K562 (cell line): Measurements from ENCODE around the gene LPIN1. TPM values are rescaled to one million over a fixed set of nuclear protein-coding genes. Genes with fewer than 3 reads are reported as not detected.
A peak's percentile ranks its signal among the peaks of the same experiment; 100 is the strongest.

Experiments
- CREBBP ChIP-seq: IDR thresholded peaks from one replicate; pipeline ENCODE4 v1.6.1; 2012; ENCODE audit warnings: low read depth, mild to moderate bottlenecking, control low read depth, inconsistent platforms, low read length
- DMBX1 ChIP-seq: fragments of 250-450 bp; sonication (Bioruptor Pico); IDR thresholded peaks from 2 replicates; pipeline ENCODE4 v1.8.0; 2022; ENCODE audit warnings: inconsistent platforms, mild to moderate bottlenecking, moderate library complexity, borderline replicate concordance
- PURB ChIP-seq: sonication (generic); formaldehyde crosslinking; IDR thresholded peaks from 2 replicates; pipeline ENCODE4 v1.9.0; 2021; ENCODE audit warnings: low read depth, mild to moderate bottlenecking, missing genetic modification reagents
- SOX6 ChIP-seq: fragments of 450-650 bp; IDR thresholded peaks from 2 replicates; pipeline ENCODE4 v1.6.1; 2014; ENCODE audit warnings: mild to moderate bottlenecking
- TOE1 ChIP-seq, 2 experiments: fragments of 450-650 bp in 1 of 2; sonication (generic) in 1 of 2; formaldehyde crosslinking in 1 of 2; IDR thresholded peaks; 2 replicates each; pipeline versions ENCODE4 v1.7.1 to v1.8.0; 2016 to 2022; ENCODE audit warnings: borderline replicate concordance in 2 of 2, mild to moderate bottlenecking in 2 of 2, antibody characterized with exemption in 1 of 2, inconsistent platforms in 1 of 2, low read depth in 1 of 2, missing genetic modification reagents in 1 of 2, moderate library complexity in 1 of 2
- ZBTB26 ChIP-seq: fragments of 450-650 bp; formaldehyde crosslinking; IDR thresholded peaks from 2 replicates; pipeline ENCODE4 v1.4.0; 2022; ENCODE audit warnings: missing genetic modification characterization
- ZNF354B ChIP-seq: fragments of 250-450 bp; sonication (Bioruptor Pico); IDR thresholded peaks from 2 replicates; pipeline ENCODE4 v1.4.0; 2020
- ZNF507 ChIP-seq: conservative IDR thresholded peaks from 2 replicates; pipeline ENCODE4 v1.6.1; 2017; ENCODE audit warnings: missing genetic modification characterization, missing compliant biosample characterization
- polyA plus RNA-seq, 8 experiments: library from polyadenylated mRNA; depleted of rRNA in 4 of 8; stranded (reverse) in 5 of 8; unstranded in 3 of 8; fragments of >200 nt; fragmentation: Nextera tagmentation in 2 of 8; fragmentation: Illumina TruSeq in 1 of 8; extraction: Ambion mirVana in 2 of 8; extraction: Trizol in 1 of 8; gene quantifications; 2 replicates each; pipeline versions ENCODE4 v1.2.1 to v1.2.3, GENCODE V29; 2011 to 2014; ENCODE audit warnings: inconsistent platforms in 1 of 8, missing spikeins in 1 of 8
- total RNA-seq, 7 experiments: library from RNA; depleted of rRNA in 6 of 7; stranded (reverse); fragments of >200 nt in 6 of 7; fragmentation: Illumina TruSeq in 2 of 7; extraction: Trizol in 2 of 7; gene quantifications; 2 replicates each; pipeline versions ENCODE4 v1.2.1 to v1.2.3, GENCODE V29; 2011 to 2021; ENCODE audit warnings: low replicate concordance in 1 of 7
- TF ChIP-seq, protein P1 (sequence below): sonication (generic); formaldehyde crosslinking; IDR thresholded peaks from 2 replicates; pipeline ENCODE4 v1.8.0; 2022; ENCODE audit warnings: mild to moderate bottlenecking, missing genetic modification reagents
- TF ChIP-seq, protein P2 (sequence below): fragments of 450-650 bp; IDR thresholded peaks from 2 replicates; pipeline ENCODE4 v1.6.1; 2016; ENCODE audit warnings: low read depth
- TF ChIP-seq, protein P3 (sequence below): IDR thresholded peaks from 3 replicates; pipeline ENCODE4 v1.6.1; 2011; ENCODE audit warnings: borderline replicate concordance, mild to moderate bottlenecking; ENCODE audit not compliant: insufficient read length, insufficient read depth

Gene LPIN1
- total and polyA plus RNA-seq, 9 of the 15 experiments (the other 6 are each of a cell fraction or from before 2014, with no cell fraction given) = 9.2 to 84.0 (median 27.8) TPM

GRCh38 chr2:11829947-11830707 is 83.7 kb downstream of the LPIN1 start (continued):
- TF ChIP-seq, protein P1, sequence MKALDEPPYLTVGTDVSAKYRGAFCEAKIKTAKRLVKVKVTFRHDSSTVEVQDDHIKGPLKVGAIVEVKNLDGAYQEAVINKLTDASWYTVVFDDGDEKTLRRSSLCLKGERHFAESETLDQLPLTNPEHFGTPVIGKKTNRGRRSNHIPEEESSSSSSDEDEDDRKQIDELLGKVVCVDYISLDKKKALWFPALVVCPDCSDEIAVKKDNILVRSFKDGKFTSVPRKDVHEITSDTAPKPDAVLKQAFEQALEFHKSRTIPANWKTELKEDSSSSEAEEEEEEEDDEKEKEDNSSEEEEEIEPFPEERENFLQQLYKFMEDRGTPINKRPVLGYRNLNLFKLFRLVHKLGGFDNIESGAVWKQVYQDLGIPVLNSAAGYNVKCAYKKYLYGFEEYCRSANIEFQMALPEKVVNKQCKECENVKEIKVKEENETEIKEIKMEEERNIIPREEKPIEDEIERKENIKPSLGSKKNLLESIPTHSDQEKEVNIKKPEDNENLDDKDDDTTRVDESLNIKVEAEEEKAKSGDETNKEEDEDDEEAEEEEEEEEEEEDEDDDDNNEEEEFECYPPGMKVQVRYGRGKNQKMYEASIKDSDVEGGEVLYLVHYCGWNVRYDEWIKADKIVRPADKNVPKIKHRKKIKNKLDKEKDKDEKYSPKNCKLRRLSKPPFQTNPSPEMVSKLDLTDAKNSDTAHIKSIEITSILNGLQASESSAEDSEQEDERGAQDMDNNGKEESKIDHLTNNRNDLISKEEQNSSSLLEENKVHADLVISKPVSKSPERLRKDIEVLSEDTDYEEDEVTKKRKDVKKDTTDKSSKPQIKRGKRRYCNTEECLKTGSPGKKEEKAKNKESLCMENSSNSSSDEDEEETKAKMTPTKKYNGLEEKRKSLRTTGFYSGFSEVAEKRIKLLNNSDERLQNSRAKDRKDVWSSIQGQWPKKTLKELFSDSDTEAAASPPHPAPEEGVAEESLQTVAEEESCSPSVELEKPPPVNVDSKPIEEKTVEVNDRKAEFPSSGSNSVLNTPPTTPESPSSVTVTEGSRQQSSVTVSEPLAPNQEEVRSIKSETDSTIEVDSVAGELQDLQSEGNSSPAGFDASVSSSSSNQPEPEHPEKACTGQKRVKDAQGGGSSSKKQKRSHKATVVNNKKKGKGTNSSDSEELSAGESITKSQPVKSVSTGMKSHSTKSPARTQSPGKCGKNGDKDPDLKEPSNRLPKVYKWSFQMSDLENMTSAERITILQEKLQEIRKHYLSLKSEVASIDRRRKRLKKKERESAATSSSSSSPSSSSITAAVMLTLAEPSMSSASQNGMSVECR (CRISPR knock-in tag) = no peak
- peak; percentile 73; the same call in 1 of the 2 replicates for TF ChIP-seq ZBTB26 (CRISPR knock-in tag)
- TF ChIP-seq, protein P2, sequence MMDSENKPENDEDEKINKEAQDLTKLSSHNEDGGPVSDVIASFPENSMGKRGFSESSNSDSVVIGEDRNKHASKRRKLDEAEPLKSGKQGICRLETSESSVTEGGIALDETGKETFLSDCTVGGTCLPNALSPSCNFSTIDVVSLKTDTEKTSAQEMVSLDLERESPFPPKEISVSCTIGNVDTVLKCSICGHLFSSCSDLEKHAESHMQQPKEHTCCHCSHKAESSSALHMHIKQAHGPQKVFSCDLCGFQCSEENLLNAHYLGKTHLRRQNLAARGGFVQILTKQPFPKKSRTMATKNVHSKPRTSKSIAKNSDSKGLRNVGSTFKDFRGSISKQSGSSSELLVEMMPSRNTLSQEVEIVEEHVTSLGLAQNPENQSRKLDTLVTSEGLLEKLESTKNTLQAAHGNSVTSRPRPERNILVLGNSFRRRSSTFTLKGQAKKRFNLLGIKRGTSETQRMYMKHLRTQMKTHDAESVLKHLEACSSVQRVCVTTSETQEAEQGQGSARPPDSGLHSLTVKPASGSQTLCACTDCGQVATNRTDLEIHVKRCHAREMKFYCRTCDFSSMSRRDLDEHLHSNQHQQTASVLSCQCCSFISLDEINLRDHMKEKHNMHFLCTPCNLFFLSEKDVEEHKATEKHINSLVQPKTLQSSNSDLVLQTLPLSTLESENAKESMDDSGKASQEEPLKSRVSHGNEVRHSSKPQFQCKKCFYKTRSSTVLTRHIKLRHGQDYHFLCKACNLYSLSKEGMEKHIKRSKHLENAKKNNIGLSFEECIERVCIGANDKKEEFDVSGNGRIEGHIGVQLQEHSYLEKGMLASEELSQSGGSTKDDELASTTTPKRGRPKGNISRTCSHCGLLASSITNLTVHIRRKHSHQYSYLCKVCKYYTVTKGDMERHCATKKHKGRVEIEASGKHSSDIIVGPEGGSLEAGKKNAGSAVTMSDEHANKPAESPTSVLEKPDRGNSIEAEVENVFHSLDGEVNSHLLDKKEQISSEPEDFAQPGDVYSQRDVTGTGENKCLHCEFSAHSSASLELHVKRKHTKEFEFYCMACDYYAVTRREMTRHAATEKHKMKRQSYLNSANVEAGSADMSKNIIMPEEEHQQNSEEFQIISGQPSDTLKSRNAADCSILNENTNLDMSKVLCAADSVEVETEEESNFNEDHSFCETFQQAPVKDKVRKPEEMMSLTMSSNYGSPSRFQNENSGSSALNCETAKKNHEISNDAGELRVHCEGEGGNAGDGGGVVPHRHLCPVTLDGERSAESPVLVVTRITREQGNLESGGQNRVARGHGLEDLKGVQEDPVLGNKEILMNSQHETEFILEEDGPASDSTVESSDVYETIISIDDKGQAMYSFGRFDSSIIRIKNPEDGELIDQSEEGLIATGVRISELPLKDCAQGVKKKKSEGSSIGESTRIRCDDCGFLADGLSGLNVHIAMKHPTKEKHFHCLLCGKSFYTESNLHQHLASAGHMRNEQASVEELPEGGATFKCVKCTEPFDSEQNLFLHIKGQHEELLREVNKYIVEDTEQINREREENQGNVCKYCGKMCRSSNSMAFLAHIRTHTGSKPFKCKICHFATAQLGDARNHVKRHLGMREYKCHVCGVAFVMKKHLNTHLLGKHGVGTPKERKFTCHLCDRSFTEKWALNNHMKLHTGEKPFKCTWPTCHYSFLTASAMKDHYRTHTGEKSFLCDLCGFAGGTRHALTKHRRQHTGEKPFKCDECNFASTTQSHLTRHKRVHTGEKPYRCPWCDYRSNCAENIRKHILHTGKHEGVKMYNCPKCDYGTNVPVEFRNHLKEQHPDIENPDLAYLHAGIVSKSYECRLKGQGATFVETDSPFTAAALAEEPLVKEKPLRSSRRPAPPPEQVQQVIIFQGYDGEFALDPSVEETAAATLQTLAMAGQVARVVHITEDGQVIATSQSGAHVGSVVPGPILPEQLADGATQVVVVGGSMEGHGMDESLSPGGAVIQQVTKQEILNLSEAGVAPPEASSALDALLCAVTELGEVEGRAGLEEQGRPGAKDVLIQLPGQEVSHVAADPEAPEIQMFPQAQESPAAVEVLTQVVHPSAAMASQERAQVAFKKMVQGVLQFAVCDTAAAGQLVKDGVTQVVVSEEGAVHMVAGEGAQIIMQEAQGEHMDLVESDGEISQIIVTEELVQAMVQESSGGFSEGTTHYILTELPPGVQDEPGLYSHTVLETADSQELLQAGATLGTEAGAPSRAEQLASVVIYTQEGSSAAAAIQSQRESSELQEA = no peak
- no peak for TF ChIP-seq ZNF507 (tag)
- TF ChIP-seq, protein P3, sequence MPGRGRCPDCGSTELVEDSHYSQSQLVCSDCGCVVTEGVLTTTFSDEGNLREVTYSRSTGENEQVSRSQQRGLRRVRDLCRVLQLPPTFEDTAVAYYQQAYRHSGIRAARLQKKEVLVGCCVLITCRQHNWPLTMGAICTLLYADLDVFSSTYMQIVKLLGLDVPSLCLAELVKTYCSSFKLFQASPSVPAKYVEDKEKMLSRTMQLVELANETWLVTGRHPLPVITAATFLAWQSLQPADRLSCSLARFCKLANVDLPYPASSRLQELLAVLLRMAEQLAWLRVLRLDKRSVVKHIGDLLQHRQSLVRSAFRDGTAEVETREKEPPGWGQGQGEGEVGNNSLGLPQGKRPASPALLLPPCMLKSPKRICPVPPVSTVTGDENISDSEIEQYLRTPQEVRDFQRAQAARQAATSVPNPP = no peak
- TF ChIP-seq SOX6 = peak; percentile 74
- TF ChIP-seq DMBX1 = no peak
- no peak for TF ChIP-seq CREBBP
- TF ChIP-seq TOE1 (IDR thresholded peaks at IDR 0.05; ENCODE audit: borderline replicate concordance) = peak; percentile 74; the same call in 1 of the 2 replicates
- no peak for TF ChIP-seq TOE1 (CRISPR knock-in tag; IDR thresholded peaks at IDR 0.05; ENCODE audit: borderline replicate concordance, low read depth)
- TF ChIP-seq PURB (CRISPR knock-in tag) = no peak
- no peak for TF ChIP-seq ZNF354B
